ENCODE measurements around the gene GRIP1. TPM values are rescaled to one million over a fixed set of nuclear protein-coding genes. Genes with fewer than 3 reads are reported as not detected.

The GRIP1 gene
- total RNA-seq, 1 experiment from 2014 or later: 2.3 TPM

DNA sequence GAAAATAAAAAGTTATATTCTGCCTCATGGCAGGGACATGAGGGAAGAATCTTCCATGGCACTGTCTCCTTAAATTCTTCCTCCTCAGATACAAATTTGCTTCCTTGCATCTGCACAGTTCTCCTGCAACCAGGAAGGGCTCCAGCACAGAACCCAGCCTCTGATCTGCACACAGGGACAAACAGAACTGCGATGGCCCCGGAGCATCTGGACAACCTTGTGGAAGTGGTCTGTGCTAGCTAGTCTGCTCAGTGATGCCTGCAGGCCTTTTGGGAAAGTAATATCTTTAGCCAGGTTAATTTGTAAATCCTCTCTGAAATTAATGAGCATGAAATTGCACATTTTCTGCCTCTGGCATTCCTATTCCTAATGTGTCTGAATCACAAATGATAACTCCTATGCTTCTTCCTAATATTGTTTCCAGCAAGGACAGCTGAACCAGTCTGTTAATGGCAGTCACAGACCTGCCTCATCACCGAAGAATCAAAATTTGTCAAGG is 74.8 kb downstream of the GRIP1 start:
- no peak for DNase-seq (ENCODE audit: extremely low read depth, low read depth)

DNA sequence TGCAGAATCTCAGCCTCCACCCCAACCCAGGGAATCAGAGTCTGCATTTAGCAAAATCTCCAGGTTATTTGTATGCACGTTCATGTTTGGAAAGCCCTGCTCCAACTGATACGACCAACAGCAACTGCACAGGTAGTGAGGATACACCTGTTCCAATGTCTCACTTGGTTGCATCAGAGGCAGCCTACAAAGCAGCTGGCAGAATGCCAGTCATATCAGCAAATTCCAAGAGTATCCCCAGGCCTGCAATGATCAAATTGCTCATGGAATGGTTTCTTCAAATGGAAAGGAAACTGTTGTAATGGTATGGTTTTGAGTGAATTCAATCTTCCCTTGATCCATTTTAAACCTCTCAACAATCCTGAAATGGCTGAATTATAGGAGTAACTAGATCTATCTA is 75.4 kb downstream of the GRIP1 start:
- no peak for DNase-seq (ENCODE audit: extremely low read depth, low read depth)

DNA sequence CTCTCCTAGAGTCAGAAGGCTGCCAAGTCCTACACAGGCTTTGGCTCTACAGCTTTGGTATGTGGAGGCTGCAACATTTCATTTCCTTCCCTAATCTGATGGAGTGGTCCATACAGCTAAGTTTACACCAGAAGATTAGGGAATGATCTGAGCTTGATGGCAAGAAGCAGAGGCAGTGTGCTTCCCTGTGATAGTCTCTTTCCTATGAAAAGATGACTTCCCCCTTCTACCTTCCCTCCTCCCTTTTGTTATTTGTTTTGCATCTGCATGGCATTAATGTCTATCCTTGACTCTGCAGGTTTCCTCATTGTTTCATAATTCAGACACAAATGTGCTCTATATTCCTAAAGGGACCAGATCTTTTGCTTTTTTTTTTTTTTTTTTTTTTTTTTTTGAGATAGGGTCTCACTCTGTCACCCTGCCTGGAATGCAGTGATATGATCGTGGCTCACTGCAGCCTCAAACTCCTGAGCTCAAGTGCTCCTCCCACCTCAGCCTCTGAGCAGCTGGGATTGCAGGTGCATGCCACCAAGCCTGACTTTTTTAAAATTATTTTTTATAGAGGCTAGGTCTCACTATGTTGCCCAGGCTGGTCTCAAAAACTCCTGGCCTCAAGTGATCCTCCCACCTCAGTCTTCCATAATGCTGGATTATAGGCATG is 76.3 kb downstream of the GRIP1 start:
- no peak for DNase-seq (ENCODE audit: extremely low read depth, low read depth)

DNA sequence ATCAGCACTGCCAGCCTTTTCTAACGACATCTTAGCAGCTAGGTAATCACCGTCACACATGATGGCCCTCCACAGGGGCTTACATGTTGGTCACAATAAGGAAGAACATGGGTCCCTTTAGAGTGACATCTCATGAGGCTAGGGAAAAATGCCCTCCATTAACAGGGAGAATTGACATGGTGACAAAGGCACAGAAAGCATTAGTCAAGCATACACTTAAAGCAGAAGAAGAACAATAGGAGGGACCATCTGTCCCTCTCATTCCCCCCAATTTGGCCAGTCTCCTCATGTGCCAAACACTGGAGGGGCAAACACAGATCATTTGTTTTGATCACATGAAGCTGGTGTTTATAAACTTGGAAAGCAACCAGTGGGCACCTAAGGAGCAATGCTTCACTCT is 78.0 kb downstream of the GRIP1 start:
- no peak for DNase-seq (ENCODE audit: extremely low read depth, low read depth)

DNA sequence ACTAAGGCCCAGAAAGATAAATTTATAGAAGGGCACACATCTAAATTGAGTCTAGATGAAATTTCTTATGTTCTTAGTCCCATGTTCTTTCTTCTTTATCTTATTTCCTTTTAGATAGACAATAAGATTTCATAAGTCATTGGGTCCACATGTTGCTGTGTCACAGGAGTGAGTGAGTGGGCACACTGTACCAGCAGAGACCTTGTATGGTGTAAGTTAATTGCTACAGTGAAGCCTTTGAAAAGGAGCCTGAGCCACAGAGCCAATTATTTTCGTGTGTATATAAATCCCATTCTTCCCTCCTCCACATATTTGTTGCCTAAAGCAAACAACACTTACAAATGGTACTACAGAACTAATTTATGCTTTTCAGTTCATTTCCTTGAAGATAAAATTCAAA is 79.1 kb downstream of the GRIP1 start:
- DNase-seq (ENCODE audit: extremely low read depth, low read depth): no peak

DNA sequence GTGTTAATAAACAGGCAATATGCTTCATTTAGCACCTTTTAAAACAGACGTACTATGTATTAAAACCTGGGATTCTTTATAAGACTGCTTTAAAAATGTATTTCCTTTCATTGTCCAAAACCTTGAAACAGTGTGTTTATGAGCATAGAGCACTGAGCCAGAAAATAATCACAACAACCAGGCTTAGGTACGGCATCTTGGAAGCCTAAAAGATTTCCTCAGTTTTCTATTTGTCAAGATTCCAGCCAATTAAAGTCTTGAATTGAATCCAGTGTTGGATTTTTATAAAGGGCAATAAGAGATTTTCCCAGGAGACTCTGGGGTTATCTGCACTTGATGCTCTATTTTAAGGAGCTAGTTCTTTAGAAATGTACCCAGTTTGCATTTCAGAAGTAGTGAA is 80.3 kb downstream of the GRIP1 start:
- DNase-seq (ENCODE audit: extremely low read depth, low read depth): no peak

DNA sequence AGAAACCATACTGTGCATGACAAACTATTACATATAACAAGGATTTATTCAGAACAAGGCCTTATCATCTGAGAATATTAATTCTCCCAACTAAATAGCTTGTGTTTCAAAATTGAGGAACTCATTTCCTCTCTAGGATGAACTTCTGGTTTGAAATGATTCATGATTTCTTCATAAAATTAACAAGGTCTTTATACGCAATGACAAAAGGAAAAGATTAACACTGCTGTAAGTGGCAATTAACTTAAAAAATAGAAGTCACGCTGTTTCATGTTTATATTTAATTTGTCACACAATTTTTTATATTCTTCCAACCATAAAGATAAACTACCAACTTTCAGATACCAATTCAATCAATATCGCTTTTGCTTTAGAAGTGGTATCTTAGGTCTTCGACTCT is 80.8 kb downstream of the GRIP1 start:
- DNase-seq (ENCODE audit: extremely low read depth, low read depth): no peak

DNA sequence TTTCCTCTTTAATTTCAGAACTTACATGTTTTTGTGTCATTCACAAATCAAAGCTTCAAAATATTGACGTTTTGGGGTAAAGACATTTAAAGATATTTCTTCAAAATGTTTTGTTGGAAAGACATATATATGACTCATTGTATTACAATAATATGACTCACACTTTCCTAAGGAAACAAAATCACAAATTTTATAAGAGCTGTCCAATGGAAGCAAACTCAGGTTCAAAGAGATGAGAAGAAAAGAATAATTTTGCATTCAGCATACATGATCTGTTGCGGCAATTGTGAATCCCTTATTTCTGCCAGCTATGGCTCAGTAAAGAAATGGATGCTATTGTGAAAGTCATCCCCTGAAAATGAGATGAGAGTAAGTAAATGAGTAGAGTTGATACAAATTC is 82.7 kb downstream of the GRIP1 start:
- DNase-seq (ENCODE audit: extremely low read depth, low read depth): no peak

DNA sequence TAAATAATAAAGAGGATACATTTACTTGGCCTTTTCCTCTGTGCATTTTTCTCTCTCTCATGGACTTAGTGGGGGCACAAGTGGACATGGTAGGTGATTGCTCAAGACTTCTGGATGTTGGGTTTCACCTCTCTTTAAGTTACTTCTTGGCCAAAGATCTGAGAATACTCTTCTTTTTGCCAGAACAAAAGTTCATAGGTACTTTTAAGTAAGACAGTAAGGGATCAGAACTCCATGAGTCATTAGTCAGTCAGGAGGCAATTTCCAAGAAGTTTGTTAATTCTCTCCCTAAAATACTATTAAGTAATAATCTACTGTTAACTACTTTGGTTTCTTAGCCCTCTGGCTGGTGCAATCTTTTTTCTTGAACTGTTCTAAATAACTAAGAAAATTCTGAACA is 84.2 kb downstream of the GRIP1 start:
- DNase-seq (ENCODE audit: extremely low read depth, low read depth): no peak

DNA sequence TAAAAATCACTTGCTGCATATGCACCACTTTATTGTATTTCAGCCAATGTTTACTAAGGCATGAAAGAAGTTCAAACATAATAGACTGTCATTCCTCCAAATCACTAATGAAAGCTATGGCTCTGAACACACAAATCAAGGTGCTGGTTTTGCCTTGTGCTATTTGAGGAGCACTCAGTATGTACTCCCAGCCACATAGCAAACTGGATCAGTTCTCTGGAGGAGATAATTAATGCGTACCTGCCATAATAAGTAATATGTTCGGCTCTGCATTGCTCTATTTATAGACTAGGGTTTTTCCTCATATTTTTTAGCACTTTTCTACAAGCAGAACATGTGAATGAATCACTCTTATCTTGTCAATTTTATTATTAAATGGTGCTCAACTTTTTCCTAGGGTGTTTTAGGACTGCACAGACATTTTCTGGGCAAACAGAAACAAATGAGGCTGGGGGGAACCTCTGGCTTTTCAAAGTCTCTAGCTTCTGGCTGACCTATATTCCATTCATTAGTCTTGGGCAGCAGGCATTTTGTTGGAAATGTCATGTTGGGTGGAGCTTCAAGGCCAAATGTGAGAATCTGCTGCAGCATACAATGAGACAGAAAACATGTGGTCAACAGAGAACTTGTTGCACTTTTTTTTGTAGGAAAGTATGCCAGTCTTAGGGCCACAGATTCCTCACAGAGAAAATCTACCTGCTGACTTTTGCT is 88.4 kb downstream of the GRIP1 start:
- DNase-seq (ENCODE audit: extremely low read depth, low read depth): no peak

DNA sequence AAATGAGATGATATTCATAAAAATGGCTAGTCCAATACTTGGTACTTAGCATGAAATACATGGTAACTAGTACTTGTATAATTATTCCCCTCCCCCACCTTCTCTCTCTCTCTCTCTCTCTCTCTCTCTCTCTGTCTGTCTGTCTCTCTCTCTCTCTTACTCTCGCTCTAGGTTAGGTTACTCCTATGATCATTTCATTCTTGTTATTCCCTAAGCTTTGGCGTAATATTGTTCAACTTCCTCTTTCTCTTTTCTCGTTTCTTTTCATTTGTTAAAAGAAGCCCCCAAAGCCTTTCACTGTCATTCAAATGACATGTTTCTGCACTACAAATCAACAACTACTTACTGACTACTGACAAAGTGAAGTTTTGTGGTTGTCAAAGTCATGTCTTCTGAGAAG is 89.8 kb downstream of the GRIP1 start:
- DNase-seq (ENCODE audit: extremely low read depth, low read depth): no peak

DNA sequence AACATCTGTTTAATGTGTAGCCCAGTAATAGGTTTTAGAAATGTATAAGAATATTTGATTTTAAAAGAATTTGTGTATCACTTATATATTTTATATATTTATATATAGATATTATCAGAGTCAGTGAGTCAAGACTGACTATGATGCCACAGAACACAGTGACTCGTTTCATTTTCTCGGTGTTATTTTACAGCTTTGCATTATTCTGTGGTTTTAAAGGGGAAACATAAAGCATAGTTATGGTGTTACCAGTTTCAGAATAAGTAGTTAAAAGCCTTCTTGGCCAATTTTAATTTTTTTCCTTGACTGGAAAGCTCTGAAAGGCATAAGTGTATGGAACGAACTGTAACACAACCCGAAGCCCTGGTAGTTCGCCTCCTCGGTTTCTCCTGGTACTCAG is 91.0 kb downstream of the GRIP1 start:
- no peak for DNase-seq (ENCODE audit: extremely low read depth, low read depth)

DNA sequence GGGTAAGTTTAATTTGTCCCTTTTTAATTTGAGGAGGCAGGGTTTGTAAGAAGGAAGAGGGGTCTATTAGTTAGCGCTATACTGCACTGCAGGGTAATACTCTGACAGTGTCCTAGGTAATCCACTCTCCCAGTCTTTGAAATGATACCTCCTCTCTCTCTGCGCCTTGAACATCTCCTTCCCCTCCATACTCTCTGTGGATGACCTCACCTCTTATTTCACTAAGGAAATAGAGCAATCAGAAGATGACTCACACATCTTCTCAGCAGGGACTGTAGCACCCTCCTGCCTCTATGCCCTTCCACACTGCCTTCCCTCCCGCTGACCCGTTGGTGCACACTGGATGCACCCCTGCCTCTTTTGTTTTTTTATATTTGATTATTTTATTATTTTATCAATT is 94.2 kb downstream of the GRIP1 start:
- DNase-seq (ENCODE audit: extremely low read depth, low read depth): no peak

DNA sequence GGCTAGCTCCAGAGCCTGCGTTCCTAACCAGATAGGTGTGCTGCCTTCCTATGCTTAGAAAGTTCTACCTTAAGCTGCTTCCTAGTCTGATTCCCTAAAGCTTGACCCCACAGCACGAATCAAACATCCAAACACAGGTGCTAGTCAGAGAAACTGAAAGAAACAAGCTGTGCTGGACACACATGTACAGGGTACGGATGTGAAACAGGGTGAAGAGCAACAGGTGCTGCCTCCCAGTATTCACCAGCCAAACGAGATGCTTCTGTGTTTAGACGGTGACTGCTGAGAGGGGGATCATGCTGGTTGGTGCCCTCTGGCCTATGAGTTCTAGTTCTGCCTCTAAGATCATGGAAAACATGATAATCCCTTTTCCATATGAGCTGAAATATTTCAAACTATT is 105.3 kb downstream of the GRIP1 start:
- no peak for DNase-seq (ENCODE audit: extremely low read depth, low read depth)

DNA sequence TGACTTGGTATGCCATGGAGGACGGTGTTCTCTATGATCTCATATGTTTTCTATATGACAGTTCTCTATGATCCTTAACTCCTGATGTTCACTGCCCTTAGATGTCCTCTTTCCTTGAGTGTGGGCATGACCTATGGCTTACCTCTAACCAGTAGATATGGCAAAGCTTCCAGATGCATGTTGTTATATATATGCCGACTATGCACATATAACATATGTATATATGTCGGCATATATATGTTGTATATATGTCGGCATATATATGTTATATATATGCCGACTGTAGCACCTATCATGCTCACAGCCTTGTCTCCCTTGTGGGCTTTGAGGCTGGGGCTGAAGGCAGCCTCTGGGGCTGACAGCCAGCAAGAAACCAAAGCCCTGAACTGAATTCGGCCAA is 106.0 kb downstream of the GRIP1 start:
- no peak for DNase-seq (ENCODE audit: extremely low read depth, low read depth)

DNA sequence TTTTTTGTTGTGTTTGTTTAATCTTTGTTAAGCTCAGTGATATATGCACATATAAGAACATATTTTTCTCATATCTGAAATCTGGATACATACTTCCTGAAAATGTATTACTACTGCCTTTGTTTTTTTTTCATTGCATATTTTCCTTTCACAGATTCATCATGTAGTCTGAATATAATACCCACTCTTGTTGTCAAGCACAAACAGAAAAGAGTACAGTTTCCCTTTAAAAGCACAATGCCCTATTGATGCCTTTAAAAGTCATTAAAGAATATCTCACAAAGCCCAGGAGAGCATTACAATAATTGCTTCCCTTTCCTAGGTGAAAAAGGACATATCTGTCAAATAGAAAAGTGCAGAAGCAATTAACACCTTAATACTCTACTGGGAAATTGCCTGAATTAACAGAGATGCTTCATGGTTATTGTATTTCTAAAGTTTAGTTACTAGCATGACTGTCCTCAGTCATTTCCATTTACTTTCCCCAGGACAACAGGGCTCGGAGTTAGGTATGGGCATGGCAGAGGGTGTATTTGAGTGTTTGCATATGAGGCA is 107.4 kb downstream of the GRIP1 start:
- no peak for DNase-seq (ENCODE audit: extremely low read depth, low read depth)

DNA sequence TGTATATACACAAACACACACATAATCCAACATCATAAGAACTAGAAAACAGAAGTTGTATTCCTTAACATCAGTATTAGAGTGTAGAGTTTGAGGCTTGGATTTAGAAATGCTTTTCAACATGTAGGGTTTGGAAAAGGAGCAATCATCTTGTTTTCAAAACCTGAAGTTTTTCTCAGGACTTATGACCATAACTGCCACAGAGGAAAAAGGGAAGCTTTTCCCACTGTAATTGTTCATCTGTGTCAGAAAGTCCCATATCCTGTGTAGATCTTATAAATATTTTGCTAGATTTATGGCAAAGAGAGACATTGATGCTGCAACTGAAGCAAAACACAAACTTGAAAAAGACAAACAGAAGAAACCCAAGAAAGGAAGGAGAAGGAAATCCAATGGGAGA is 115.7 kb downstream of the GRIP1 start:
- DNase-seq (ENCODE audit: extremely low read depth, low read depth): no peak

DNA sequence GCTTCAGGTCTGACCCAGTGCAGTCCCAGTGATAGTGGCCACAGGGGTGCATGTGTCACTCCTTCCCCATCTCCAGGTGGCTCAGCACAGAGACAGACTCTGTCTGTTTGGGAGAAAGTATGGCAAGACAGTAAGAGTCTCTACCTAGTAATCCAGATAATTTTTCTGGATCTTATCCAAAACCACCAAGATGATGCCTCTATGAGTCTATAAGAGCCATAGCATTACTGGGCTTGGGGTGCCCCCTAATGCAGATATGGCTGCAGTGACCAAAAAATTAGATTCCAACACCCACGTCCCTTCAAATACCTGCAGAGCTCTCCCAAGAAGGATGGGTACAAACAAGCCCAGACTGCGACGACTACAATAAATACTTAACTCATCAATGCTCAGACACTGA is 123.8 kb downstream of the GRIP1 start:
- DNase-seq (ENCODE audit: extremely low read depth, low read depth): no peak

DNA sequence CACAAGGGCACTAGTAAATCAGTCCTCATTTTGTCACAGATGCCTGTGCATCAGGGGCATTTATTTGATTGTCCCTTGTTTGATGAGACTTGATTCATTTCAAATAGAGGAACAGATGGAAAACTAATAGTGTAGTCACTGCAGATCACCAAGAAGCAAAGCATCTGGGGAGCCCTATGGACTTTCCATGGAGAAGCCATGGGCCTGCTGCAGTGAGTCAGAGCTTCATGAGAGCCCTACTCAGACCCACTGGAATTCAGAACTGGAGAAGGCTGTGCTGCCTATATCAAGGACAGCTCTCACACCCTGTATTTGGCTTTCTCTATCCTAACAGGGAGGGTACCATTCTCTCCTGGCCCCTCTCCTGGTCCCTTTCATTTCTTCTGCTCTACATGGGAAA is 126.2 kb downstream of the GRIP1 start:
- no peak for DNase-seq (ENCODE audit: extremely low read depth, low read depth)

DNA sequence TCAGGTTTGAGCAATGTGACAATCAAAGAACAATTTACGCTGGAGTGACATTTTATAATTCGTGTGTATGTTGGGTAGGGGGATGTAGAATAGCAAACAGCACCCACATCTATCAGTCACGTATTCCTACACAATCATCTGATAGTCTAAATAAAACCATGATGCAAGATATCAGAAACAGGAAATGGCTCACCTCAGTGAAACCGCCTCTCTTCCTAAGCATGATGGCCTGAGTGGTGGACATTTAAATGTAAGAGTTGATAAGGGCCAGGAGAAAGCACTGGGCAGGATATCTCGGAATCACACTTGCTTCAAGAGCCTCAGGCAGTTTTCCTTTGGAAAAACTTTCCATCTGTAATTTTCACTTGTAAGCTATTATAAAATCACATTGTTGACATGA is 128.2 kb downstream of the GRIP1 start:
- DNase-seq (ENCODE audit: extremely low read depth, low read depth): peak; percentile 9

DNA sequence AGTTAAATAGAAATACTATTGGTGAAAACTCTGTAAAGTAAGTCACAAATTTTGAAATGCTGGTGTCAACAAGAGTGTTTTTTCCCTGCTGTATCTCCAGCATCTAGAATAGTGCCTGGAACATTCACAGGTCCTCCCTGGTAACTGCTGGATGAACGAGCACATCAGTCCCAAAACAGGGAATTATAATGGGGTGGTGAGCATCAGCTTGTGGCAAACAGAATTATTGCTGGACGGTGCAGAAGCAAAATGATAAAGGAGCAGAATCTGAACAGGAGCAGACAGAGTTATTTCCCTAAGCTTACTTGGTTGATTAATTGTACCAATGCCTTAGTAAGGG is 129.9 kb downstream of the GRIP1 start:
- no peak for DNase-seq (ENCODE audit: extremely low read depth, low read depth)

DNA sequence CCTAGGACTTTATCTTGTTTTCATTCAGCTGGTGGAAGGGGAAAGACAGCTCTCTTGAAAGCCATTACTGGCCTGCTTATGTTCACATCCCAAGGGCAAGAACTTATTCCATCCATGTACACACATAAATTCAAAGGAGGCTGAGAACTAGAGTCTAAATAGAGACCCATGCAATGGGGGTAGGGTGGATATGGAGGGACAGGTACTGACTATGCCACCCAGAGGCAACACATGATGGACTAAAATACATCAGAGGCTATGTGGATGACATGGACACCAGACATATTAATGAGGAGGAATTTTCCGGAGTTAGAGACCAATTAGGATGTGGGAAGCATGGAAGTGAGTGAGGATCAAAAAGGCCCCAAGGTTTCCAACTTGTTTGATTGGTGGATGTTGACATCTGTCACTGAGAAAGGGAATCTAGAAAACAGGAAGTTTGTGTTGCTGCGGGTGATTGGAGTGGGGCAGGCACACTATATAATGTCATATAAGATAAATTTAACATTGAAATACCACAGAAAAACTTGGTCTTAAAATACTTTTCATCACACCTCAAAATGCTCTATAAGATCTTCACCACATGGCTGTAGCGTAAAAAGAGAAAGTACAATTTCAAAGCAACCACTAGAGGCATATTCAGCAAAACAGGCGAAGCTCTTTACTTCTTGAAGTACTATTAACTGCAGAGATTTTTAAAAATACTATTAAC is 130.4 kb downstream of the GRIP1 start:
- no peak for DNase-seq (ENCODE audit: extremely low read depth, low read depth)
